ENCODE measurements around the gene FYN.

Gene FYN

GRCh38 chr6:111615916-111616612 lies 257.2 kb downstream of the FYN start:
- no peak for DNase-seq

- no peak for DNase-seq
These were observed 258.2 kb downstream of the FYN start for GRCh38 chr6:111614833-111615582.

GRCh38 chr6:111612379-111612778 lies 260.9 kb downstream of the FYN start:
- no peak for DNase-seq

- DNase-seq = no peak
These were observed 262.6 kb downstream of the FYN start for GRCh38 chr6:111610548-111611172.

Measured in CD4-positive, alpha-beta T cell treated with Interleukin-10 for 1 hour (primary cell).